Liver (tissue), 3 donors: ENCODE data around the gene PRPF19.

ENCODE experiments used
- EGR1 ChIP-seq, 2 donors: IDR thresholded peaks; 2 replicates each; pipeline ENCODE4 v1.6.1; 2016 to 2018; ENCODE audit warnings: antibody characterized with exemption in 2 of 2, low read depth in 2 of 2
- GABPA ChIP-seq, 2 donors: IDR thresholded peaks in 1 of 2; conservative IDR thresholded peaks in 1 of 2; 2 replicates each; pipeline ENCODE4 v1.6.1; 2016; ENCODE audit warnings: antibody characterized with exemption in 2 of 2, mild to moderate bottlenecking in 1 of 2, moderate library complexity in 1 of 2
- JUND ChIP-seq, 2 donors: IDR thresholded peaks; 2 replicates each; pipeline ENCODE4 v1.6.1; 2016; ENCODE audit warnings: antibody characterized with exemption in 2 of 2
- RAD21 ChIP-seq, 2 donors: IDR thresholded peaks; 2 replicates each; pipeline ENCODE4 v1.6.1; 2016; ENCODE audit warnings: antibody characterized with exemption in 2 of 2, mild to moderate bottlenecking in 2 of 2
- RXRA ChIP-seq, 2 donors: IDR thresholded peaks; 2 replicates each; pipeline ENCODE4 v1.6.1; 2017 to 2018; ENCODE audit warnings: antibody characterized with exemption in 2 of 2, mild to moderate bottlenecking in 1 of 2
- SP1 ChIP-seq: IDR thresholded peaks from 2 replicates; pipeline ENCODE4 v1.6.1; 2018; ENCODE audit warnings: antibody characterized with exemption, mild to moderate bottlenecking
- TAF1 ChIP-seq: conservative IDR thresholded peaks from 2 replicates; pipeline ENCODE4 v1.6.1; 2016; ENCODE audit warnings: antibody characterized with exemption, mild to moderate bottlenecking
- YY1 ChIP-seq: IDR thresholded peaks from 2 replicates; pipeline ENCODE4 v1.6.1; 2016; ENCODE audit warnings: antibody characterized with exemption, mild to moderate bottlenecking
- TF ChIP-seq, protein P1 (sequence below): fragments of 150-350 bp; IDR thresholded peaks from 2 replicates; pipeline ENCODE4 v1.5.1; 2017; ENCODE audit warnings: improper control_type of control experiment, low read depth, low read length; ENCODE audit not compliant: missing input control
- TF ChIP-seq, protein P2 (sequence below): IDR thresholded peaks from 2 replicates; pipeline ENCODE4 v1.6.1; 2016; ENCODE audit warnings: antibody characterized with exemption
- TF ChIP-seq, protein P3 (sequence below): IDR thresholded peaks from 2 replicates; pipeline ENCODE4 v1.6.1; 2016; ENCODE audit warnings: antibody characterized with exemption
- donor health status: healthy.
- donor health status: healthy.

DNA sequence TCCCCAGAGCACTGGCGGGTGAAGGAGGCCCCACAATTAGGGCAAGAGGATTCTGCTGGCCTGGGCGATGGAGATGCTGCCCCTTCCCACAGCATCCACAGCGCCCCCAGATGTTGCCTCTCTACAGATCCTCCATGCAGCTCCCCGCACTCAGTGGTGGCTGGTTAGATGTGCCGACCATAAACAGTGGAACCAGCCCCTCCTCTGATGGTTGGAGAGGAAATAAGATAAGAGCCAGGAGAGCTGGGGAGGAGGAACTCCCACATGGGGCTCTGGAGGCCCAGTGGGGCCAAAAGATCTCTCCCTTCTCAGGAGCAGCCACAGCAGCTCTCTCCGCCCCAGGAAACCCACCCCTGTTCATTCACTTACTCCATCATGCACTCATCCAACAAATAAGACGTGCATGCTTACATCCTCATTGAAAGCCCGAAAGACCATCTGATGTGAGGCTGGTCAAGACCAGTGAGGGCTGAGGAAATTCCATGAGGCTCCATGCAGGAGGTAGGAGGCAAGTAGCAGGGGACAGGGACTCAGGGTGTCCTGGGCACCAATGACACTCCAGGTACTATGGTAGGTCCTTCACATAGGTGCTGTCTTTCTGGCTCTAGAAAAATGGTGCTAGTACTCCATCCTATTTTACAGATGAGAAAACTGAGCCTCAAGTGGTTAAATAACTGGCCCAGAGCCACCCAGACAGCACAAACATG lies 52.1 kb downstream of the PRPF19 start:
- TF ChIP-seq TAF1 (no peak), SP1 (no peak), YY1 (no peak), RXRA (IDR thresholded peaks at IDR 0.05) (no peak), JUND (IDR thresholded peaks at IDR 0.05) (no peak), GABPA (IDR thresholded peaks at IDR 0.05 in 1 of 2, conservative IDR thresholded peaks at IDR 0.05 in 1 of 2) (no peak), RAD21 (IDR thresholded peaks at IDR 0.05) (no peak), EGR1 (IDR thresholded peaks at IDR 0.05; ENCODE audit: low read depth in 2 of 2) (no peak)
- TF ChIP-seq, protein P1, sequence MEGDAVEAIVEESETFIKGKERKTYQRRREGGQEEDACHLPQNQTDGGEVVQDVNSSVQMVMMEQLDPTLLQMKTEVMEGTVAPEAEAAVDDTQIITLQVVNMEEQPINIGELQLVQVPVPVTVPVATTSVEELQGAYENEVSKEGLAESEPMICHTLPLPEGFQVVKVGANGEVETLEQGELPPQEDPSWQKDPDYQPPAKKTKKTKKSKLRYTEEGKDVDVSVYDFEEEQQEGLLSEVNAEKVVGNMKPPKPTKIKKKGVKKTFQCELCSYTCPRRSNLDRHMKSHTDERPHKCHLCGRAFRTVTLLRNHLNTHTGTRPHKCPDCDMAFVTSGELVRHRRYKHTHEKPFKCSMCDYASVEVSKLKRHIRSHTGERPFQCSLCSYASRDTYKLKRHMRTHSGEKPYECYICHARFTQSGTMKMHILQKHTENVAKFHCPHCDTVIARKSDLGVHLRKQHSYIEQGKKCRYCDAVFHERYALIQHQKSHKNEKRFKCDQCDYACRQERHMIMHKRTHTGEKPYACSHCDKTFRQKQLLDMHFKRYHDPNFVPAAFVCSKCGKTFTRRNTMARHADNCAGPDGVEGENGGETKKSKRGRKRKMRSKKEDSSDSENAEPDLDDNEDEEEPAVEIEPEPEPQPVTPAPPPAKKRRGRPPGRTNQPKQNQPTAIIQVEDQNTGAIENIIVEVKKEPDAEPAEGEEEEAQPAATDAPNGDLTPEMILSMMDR: no peak
- TF ChIP-seq, protein P2, sequence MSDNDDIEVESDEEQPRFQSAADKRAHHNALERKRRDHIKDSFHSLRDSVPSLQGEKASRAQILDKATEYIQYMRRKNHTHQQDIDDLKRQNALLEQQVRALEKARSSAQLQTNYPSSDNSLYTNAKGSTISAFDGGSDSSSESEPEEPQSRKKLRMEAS: no peak
- TF ChIP-seq, protein P3, sequence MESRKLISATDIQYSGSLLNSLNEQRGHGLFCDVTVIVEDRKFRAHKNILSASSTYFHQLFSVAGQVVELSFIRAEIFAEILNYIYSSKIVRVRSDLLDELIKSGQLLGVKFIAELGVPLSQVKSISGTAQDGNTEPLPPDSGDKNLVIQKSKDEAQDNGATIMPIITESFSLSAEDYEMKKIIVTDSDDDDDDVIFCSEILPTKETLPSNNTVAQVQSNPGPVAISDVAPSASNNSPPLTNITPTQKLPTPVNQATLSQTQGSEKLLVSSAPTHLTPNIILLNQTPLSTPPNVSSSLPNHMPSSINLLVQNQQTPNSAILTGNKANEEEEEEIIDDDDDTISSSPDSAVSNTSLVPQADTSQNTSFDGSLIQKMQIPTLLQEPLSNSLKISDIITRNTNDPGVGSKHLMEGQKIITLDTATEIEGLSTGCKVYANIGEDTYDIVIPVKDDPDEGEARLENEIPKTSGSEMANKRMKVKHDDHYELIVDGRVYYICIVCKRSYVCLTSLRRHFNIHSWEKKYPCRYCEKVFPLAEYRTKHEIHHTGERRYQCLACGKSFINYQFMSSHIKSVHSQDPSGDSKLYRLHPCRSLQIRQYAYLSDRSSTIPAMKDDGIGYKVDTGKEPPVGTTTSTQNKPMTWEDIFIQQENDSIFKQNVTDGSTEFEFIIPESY: no peak
